ENCODE measurements around the gene C9orf72.
"Not testable (repeated sequence)": the region's sequence is repeated elsewhere in the genome, so short reads cannot be mapped to it uniquely, and the experiment has no call there.

Gene C9orf72, protein sequence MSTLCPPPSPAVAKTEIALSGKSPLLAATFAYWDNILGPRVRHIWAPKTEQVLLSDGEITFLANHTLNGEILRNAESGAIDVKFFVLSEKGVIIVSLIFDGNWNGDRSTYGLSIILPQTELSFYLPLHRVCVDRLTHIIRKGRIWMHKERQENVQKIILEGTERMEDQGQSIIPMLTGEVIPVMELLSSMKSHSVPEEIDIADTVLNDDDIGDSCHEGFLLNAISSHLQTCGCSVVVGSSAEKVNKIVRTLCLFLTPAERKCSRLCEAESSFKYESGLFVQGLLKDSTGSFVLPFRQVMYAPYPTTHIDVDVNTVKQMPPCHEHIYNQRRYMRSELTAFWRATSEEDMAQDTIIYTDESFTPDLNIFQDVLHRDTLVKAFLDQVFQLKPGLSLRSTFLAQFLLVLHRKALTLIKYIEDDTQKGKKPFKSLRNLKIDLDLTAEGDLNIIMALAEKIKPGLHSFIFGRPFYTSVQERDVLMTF

DNA sequence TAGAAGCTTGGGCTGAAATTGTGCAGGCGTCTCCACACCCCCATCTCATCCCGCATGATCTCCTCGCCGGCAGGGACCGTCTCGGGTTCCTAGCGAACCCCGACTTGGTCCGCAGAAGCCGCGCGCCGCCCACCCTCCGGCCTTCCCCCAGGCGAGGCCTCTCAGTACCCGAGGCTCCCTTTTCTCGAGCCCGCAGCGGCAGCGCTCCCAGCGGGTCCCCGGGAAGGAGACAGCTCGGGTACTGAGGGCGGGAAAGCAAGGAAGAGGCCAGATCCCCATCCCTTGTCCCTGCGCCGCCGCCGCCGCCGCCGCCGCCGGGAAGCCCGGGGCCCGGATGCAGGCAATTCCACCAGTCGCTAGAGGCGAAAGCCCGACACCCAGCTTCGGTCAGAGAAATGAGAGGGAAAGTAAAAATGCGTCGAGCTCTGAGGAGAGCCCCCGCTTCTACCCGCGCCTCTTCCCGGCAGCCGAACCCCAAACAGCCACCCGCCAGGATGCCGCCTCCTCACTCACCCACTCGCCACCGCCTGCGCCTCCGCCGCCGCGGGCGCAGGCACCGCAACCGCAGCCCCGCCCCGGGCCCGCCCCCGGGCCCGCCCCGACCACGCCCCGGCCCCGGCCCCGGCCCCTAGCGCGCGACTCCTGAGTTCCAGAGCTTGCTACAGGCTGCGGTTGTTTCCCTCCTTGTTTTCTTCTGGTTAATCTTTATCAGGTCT is at the start of gene C9orf72:
Gene C9orf72, minus strand, starts transcription at position 564 of the 716 bp plus-strand sequence. CDS start 6,361 bp downstream, outside the sequence.
- TF ChIP-seq, protein P1, sequence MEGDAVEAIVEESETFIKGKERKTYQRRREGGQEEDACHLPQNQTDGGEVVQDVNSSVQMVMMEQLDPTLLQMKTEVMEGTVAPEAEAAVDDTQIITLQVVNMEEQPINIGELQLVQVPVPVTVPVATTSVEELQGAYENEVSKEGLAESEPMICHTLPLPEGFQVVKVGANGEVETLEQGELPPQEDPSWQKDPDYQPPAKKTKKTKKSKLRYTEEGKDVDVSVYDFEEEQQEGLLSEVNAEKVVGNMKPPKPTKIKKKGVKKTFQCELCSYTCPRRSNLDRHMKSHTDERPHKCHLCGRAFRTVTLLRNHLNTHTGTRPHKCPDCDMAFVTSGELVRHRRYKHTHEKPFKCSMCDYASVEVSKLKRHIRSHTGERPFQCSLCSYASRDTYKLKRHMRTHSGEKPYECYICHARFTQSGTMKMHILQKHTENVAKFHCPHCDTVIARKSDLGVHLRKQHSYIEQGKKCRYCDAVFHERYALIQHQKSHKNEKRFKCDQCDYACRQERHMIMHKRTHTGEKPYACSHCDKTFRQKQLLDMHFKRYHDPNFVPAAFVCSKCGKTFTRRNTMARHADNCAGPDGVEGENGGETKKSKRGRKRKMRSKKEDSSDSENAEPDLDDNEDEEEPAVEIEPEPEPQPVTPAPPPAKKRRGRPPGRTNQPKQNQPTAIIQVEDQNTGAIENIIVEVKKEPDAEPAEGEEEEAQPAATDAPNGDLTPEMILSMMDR (IDR thresholded peaks at IDR 0.05; ENCODE audit: control extremely low read depth, extremely low read depth, low read depth, missing control alignments) = no peak
- peak; percentile 84 for DNase-seq (ENCODE audit: extremely low spot score)
- CTCF ChIA-PET = interaction anchor here (0.8 to 1.8 kb wide), 3 partner anchors 13 to 44 kb away, joined by 3 to 4 read pairs (median 3); partner anchors contain the start of gene MOB3B
- POLR2A ChIA-PET = interaction anchor here (0.6 to 1.2 kb wide), 2 partner anchors 12 to 155 kb away, joined by 3 read pairs; no protein-coding TSS in a partner anchor

DNA sequence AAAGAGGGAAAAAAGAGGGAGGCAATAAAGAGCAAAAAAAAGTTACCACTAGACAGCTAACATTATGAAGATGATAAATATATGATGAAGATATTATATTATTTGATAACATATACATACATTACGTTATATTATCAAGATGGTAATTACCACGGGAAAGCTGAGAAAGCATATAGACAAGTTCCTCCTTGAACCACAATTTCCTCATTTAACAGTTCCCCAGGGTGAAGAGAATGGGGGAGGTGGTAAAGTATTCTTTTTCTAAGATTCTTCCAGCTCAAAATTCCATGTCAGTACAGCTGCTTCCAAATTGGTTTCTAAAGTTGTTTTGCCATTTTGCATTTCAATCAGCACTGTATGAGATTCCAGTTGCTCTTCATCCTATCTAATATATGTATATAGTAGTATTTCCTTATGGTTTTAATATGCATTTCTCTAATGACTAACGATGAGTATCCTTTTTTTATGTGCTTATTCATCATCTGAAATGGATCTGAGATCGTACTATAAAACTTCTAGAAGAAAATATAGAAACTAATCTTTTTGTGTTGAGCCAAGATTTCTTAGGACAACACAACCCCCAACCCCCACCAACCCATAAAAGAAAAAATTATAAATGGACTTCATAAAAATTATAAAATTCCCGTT is 49.5 kb upstream of the C9orf72 start:
- ChIA-PET CTCF (no interaction called here), POLR2A (no interaction called here)
- no peak for DNase-seq (ENCODE audit: extremely low spot score)
- TF ChIP-seq, protein P1 (IDR thresholded peaks at IDR 0.05; ENCODE audit: control extremely low read depth, extremely low read depth, low read depth, missing control alignments) = no peak

DNA sequence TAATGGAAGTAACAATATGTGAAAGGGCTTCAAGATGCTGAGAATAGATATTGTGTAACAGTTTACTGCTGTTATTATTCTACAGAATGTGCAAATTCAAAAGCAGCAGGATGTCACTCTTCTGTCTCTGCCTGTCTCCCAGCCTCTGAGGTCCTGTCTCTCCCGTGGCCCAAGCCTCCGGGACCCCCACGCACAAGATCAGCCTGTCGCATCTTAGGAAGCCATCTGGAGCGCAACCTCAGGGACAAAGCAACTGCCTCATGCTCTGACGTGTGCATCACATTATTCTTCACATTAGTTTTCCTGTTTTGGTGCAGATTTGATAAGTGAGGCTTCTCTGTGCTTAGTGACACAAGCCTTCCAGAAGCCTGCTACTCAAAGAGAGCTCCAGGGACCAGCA is 46.5 kb upstream of the C9orf72 start:
- CTCF ChIA-PET = no interaction called here
- POLR2A ChIA-PET = no interaction called here
- TF ChIP-seq, protein P1 (IDR thresholded peaks at IDR 0.05; ENCODE audit: control extremely low read depth, extremely low read depth, low read depth, missing control alignments) = no peak
- DNase-seq (ENCODE audit: extremely low spot score) = no peak

DNA sequence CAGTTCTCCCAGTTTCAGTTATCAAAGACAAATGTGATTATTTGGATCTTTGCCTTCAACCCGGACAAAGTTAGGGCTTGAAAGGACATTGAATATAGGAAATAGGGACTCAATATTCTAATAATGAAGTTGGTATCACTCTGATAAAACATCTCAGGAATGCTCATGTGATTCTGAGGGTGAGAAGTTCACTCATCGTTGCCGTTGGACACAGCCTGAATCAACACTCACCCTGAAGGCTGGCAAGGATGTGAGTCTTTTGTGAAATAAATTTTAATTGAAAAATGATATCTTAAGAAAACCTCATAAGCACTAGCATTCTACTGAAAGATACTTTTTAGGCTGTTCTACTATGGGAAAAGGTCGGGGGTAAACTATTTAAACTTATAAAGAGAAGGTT is 44.8 kb upstream of the C9orf72 start:
- TF ChIP-seq, protein P1 (IDR thresholded peaks at IDR 0.05; ENCODE audit: control extremely low read depth, extremely low read depth, low read depth, missing control alignments) = no peak
- ChIA-PET POLR2A (no interaction called here), CTCF (no interaction called here)
- DNase-seq (ENCODE audit: extremely low spot score) = no peak

DNA sequence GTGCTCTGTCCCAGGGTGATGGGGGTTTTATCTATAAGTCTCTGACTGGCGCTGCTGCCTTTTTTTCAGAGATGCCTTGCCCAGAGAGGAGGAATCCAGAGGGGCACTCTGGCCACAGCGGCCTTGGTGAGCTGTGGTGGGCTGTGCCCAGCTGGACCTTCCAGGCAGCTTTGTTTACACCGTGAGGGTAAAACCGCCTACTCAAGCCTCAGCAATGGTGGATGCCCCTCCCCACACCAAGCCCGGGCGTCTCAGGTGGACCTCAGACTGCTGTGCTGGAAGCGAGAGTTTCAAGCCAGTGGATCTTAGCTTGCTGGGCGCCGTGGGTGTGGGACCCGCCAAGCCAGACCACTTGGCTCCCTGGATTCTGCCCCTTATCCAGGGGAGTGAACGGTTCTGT is 41.3 kb upstream of the C9orf72 start:
- no peak for DNase-seq (ENCODE audit: extremely low spot score)
- TF ChIP-seq, protein P1 (IDR thresholded peaks at IDR 0.05; ENCODE audit: control extremely low read depth, extremely low read depth, low read depth, missing control alignments) = no peak
- CTCF ChIA-PET = no interaction called here
- POLR2A ChIA-PET = no interaction called here

DNA sequence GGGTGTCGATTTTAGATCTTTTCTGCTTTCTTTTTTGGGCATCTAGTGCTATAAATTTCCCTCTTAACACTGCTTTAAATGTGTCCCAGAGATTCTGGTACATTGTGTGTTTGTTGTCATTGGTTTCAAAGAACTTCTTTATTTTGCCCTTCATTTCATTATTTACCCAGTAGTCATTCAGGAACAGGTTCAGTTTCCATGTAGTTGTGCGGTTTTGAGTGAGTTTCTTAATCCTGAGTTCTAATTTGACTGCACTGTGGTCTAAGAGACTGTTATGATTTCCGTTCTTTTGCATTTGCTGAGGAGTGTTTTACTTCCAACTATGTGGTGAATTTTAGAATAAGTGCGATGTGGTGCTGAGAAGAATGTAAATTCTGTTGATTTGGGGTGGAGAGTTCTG is 38.8 kb upstream of the C9orf72 start:
- CTCF ChIA-PET; POLR2A ChIA-PET; DNase-seq (ENCODE audit: extremely low spot score): not testable (repeated sequence)
